ENCODE measurements around the gene MYCT1. TPM values are rescaled to one million over a fixed set of nuclear protein-coding genes. Genes with fewer than 3 reads are reported as not detected.

The MYCT1 gene
- total RNA-seq, 1 donor from 2014 or later: 0.61 TPM

DNA sequence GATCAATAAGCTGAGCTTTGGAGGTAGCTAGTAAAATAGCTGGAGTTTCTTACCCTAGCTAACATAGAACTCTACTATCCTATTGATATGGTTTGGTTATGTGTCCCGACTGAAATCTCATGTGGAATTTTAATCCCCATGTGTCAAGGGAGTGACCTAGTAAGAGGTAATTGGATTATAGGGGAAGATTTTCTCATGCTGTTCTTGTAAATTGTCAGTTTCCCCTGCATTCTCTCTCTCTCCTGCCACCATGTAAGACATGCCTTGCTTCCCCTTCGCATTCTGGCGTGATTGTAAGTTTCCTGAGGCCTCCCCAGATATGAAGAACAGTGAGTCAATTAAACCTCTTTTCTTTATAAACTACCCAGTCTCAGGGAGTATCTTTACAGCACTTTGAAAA, 35.9 kb upstream of the MYCT1 start:
- Mint-ChIP-seq H3K9me3 (ENCODE audit: unreplicated experiment) (no peaks in the 10 kb centered on the region), H3K36me3 (ENCODE audit: low read depth, unreplicated experiment) (no peaks in the 10 kb centered on the region), H3K27me3 (ENCODE audit: low read depth, unreplicated experiment) (no peaks in the 10 kb centered on the region), H3K4me1 (ENCODE audit: low read depth, unreplicated experiment) (no peaks in the 10 kb centered on the region), H3K27ac (ENCODE audit: unreplicated experiment) (no peak overlapping the region), H3K4me3 (ENCODE audit: unreplicated experiment) (no peak overlapping the region)
- no peak overlapping the region for H2AFZ ChIP-seq (ENCODE audit: low read depth, low read length)
- H3K27me3 ChIP-seq (ENCODE audit: insufficient read depth, low read length): no peaks in the 10 kb centered on the region
- no peak overlapping the region for H3K4me2 ChIP-seq (ENCODE audit: low read length)
- no peaks in the 10 kb centered on the region for H3K4me1 ChIP-seq (ENCODE audit: insufficient read depth, low read length)
- H3K9me3 ChIP-seq (ENCODE audit: insufficient read depth, low read depth, low read length): no peaks in the 10 kb centered on the region
- H3K9ac ChIP-seq (ENCODE audit: low read length): no peak overlapping the region
- H3K36me3 ChIP-seq (ENCODE audit: insufficient read depth, low read length): no peaks in the 10 kb centered on the region
- no peaks in the 10 kb centered on the region for H3K79me2 ChIP-seq (ENCODE audit: insufficient read depth, low read length)
- H3K27ac ChIP-seq (ENCODE audit: low read depth, low read length): no peak overlapping the region
- FAIRE-seq (no peak), DNase-seq (ENCODE audit: low read depth) (no peak)
- H3K4me3 ChIP-seq (ENCODE audit: insufficient read depth, low read depth, low read length): no peak overlapping the region
- TF ChIP-seq CTCF (IDR thresholded peaks at IDR 0.05; ENCODE audit: insufficient read depth, low read depth, low read length) (no peak), EZH2 (IDR thresholded peaks at IDR 0.05; ENCODE audit: insufficient read depth, low read length) (no peak)
- H4K20me1 ChIP-seq (ENCODE audit: insufficient read depth, low read length): no peaks in the 10 kb centered on the region

GRCh38 chr6:152669895-152670294, 27.8 kb upstream of the MYCT1 start:
- no peaks in the 10 kb centered on the region for H3K79me2 ChIP-seq (ENCODE audit: insufficient read depth, low read length)
- no peak overlapping the region for H3K4me3 Mint-ChIP-seq (ENCODE audit: unreplicated experiment)
- no peaks in the 10 kb centered on the region for H3K9me3 Mint-ChIP-seq (ENCODE audit: unreplicated experiment)
- H3K9ac ChIP-seq (ENCODE audit: low read length): no peak overlapping the region
- TF ChIP-seq CTCF (IDR thresholded peaks at IDR 0.05; ENCODE audit: insufficient read depth, low read depth, low read length) (peak; percentile 33), EZH2 (IDR thresholded peaks at IDR 0.05; ENCODE audit: insufficient read depth, low read length) (no peak)
- no peaks in the 10 kb centered on the region for H3K27me3 Mint-ChIP-seq (ENCODE audit: low read depth, unreplicated experiment)
- no peaks in the 10 kb centered on the region for H3K36me3 Mint-ChIP-seq (ENCODE audit: low read depth, unreplicated experiment)
- no peak overlapping the region for H3K27ac Mint-ChIP-seq (ENCODE audit: unreplicated experiment)
- H3K27me3 ChIP-seq (ENCODE audit: insufficient read depth, low read length): no peaks in the 10 kb centered on the region
- H4K20me1 ChIP-seq (ENCODE audit: insufficient read depth, low read length): no peaks in the 10 kb centered on the region
- H3K4me2 ChIP-seq (ENCODE audit: low read length): no peak overlapping the region
- DNase-seq (ENCODE audit: low read depth): peak; percentile 22
- H3K9me3 ChIP-seq (ENCODE audit: insufficient read depth, low read depth, low read length): no peaks in the 10 kb centered on the region
- H2AFZ ChIP-seq (ENCODE audit: low read depth, low read length): no peak overlapping the region
- no peak overlapping the region for H3K4me3 ChIP-seq (ENCODE audit: insufficient read depth, low read depth, low read length)
- peaks cover 5% of the 10 kb centered on the region for H3K4me1 Mint-ChIP-seq (ENCODE audit: low read depth, unreplicated experiment)
- H3K4me1 ChIP-seq (ENCODE audit: insufficient read depth, low read length): no peaks in the 10 kb centered on the region
- no peak overlapping the region for H3K27ac ChIP-seq (ENCODE audit: low read depth, low read length)
- FAIRE-seq: no peak
- no peaks in the 10 kb centered on the region for H3K36me3 ChIP-seq (ENCODE audit: insufficient read depth, low read length)

- Mint-ChIP-seq H3K27me3 (ENCODE audit: low read depth, unreplicated experiment) (no peaks in the 10 kb centered on the region), H3K36me3 (ENCODE audit: low read depth, unreplicated experiment) (no peaks in the 10 kb centered on the region), H3K4me1 (ENCODE audit: low read depth, unreplicated experiment) (peaks cover 5% of the 10 kb centered on the region), H3K9me3 (ENCODE audit: unreplicated experiment) (peaks cover 2% of the 10 kb centered on the region), H3K4me3 (ENCODE audit: unreplicated experiment) (no peak overlapping the region), H3K27ac (ENCODE audit: unreplicated experiment) (no peak overlapping the region)
- TF ChIP-seq EZH2 (IDR thresholded peaks at IDR 0.05; ENCODE audit: insufficient read depth, low read length) (no peak), CTCF (IDR thresholded peaks at IDR 0.05; ENCODE audit: insufficient read depth, low read depth, low read length) (no peak)
- FAIRE-seq (peak; percentile 89), DNase-seq (ENCODE audit: low read depth) (no peak)
- Histone ChIP-seq H3K9ac (ENCODE audit: low read length) (no peak overlapping the region), H3K4me3 (ENCODE audit: insufficient read depth, low read depth, low read length) (no peak overlapping the region), H3K9me3 (ENCODE audit: insufficient read depth, low read depth, low read length) (no peaks in the 10 kb centered on the region), H3K79me2 (ENCODE audit: insufficient read depth, low read length) (no peaks in the 10 kb centered on the region), H3K27me3 (ENCODE audit: insufficient read depth, low read length) (no peaks in the 10 kb centered on the region), H3K36me3 (ENCODE audit: insufficient read depth, low read length) (no peaks in the 10 kb centered on the region), H2AFZ (ENCODE audit: low read depth, low read length) (no peak overlapping the region), H3K4me2 (ENCODE audit: low read length) (peak overlapping the region; percentile 12), H3K27ac (ENCODE audit: low read depth, low read length) (no peak overlapping the region), H4K20me1 (ENCODE audit: insufficient read depth, low read length) (no peaks in the 10 kb centered on the region), H3K4me1 (ENCODE audit: insufficient read depth, low read length) (no peaks in the 10 kb centered on the region)
Observed at GRCh38 chr6:152671171-152671570, 26.5 kb upstream of the MYCT1 start.

Data from astrocyte (in vitro differentiated cells and primary cell).